ENCODE results near the gene SYT7. TPM values are rescaled to one million over a fixed set of nuclear protein-coding genes. Genes with fewer than 3 reads are reported as not detected.

Gene SYT7
- total and polyA plus RNA-seq, 12 donors, result 11.5 to 26.1 (median 18.7) TPM

- H3K4me1 ChIP-seq, result peaks cover 0 to 27% (median 16%) of the 10 kb centered on the region in 9 donors
Measured at GRCh38 chr11:61628662-61628970, 47.7 kb upstream of the SYT7 start.

GRCh38 chr11:61627850-61628661, 47.2 kb upstream of the SYT7 start:
- H3K4me1 ChIP-seq, result peaks cover 0 to 27% (median 16%) of the 10 kb centered on the region in 9 donors
- no peaks in the 10 kb centered on the region for H3K36me3 ChIP-seq
- H3K27ac ChIP-seq, result peak overlapping the region in 5 of 10 donors; percentile 7 to 90 (median 88)
- intact Hi-C loops (cut with DNase I), result loop anchor here in 7 of 10 donors (1.0 to 5.0 kb wide), 8 partner anchors 41 to 181 kb away; partner anchors contain the start of gene SYT7 (in 6 of the 7)
- TF ChIP-seq, protein P1, sequence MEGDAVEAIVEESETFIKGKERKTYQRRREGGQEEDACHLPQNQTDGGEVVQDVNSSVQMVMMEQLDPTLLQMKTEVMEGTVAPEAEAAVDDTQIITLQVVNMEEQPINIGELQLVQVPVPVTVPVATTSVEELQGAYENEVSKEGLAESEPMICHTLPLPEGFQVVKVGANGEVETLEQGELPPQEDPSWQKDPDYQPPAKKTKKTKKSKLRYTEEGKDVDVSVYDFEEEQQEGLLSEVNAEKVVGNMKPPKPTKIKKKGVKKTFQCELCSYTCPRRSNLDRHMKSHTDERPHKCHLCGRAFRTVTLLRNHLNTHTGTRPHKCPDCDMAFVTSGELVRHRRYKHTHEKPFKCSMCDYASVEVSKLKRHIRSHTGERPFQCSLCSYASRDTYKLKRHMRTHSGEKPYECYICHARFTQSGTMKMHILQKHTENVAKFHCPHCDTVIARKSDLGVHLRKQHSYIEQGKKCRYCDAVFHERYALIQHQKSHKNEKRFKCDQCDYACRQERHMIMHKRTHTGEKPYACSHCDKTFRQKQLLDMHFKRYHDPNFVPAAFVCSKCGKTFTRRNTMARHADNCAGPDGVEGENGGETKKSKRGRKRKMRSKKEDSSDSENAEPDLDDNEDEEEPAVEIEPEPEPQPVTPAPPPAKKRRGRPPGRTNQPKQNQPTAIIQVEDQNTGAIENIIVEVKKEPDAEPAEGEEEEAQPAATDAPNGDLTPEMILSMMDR (IDR thresholded peaks at IDR 0.05), result peak; percentile 61 to 93 (median 86)
- H3K4me3 ChIP-seq, result no peak overlapping the region
- no peaks in the 10 kb centered on the region for H3K9me3 ChIP-seq
- peak; percentile 71 to 93 (median 83) for ATAC-seq
- WGBS, 2 donors, result 57 to 60% methylated on average over 13 of the region's 13 CpGs
- H3K27me3 ChIP-seq, result no peaks in the 10 kb centered on the region
- peak; percentile 74 to 77 for DNase-seq

More at GRCh38 chr11:61628662-61628970, 47.7 kb upstream of the SYT7 start:
- Histone ChIP-seq H3K27ac (no peak overlapping the region), H3K36me3 (no peaks in the 10 kb centered on the region), H3K9me3 (no peaks in the 10 kb centered on the region), H3K4me3 (no peak overlapping the region), H3K27me3 (no peaks in the 10 kb centered on the region)
- 57 to 63% methylated on average over 5 of the region's 5 CpGs for WGBS, 2 donors
- TF ChIP-seq, protein P1 (IDR thresholded peaks at IDR 0.05), result no peak
- DNase-seq (no peak), ATAC-seq (no peak)
- intact Hi-C loops (cut with DNase I), result loop anchor here in 5 of 10 donors (1.0 to 5.0 kb wide), 6 partner anchors 46 to 181 kb away; partner anchors contain the start of gene SYT7 (in 5 of the 5)

- Histone ChIP-seq H3K27ac (peak overlapping the region; percentile 22 to 90 (median 83)), H3K4me3 (peak overlapping the region in 1 of 10 donors; percentile 13), H3K9me3 (no peaks in the 10 kb centered on the region), H3K27me3 (no peaks in the 10 kb centered on the region), H3K4me1 (peaks cover 0 to 27% (median 16%) of the 10 kb centered on the region in 9 donors), H3K36me3 (no peaks in the 10 kb centered on the region)
- WGBS, 2 donors, result 36 to 44% methylated on average over 10 of the region's 10 CpGs
- TF ChIP-seq, protein P1 (IDR thresholded peaks at IDR 0.05), result no peak
- peak; percentile 40 to 76 for DNase-seq
- intact Hi-C loops (cut with DNase I), result loop anchor here in 7 of 10 donors (2.0 to 5.0 kb wide), 7 partner anchors 40 to 179 kb away; partner anchors contain the start of gene SYT7 (in 3 of the 7)
- peak; percentile 75 to 94 (median 90) for ATAC-seq
Measured at GRCh38 chr11:61626580-61627380, 45.9 kb upstream of the SYT7 start.

DNA sequence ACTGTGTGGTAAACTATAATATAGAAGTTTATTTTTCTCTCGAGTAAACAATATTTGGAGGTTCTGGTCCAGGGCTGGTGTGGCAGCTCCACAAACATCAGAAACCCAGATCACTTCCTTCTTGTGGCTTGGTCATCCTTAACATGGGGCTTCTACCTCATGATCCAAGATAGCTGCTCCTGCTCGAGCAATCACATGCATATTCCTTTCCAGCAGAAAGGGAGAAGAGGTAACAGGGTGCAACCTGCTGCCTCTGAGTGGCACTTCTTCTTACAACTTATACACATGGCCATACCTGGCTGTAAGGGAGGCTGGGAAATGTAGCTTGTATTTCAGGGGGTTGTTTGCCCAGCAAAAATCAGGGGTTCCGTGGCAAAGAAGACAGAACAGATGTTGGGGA, 44.6 kb upstream of the SYT7 start:
- no peak for ATAC-seq
- Histone ChIP-seq H3K4me3 (no peak overlapping the region), H3K4me1 (peaks cover 0 to 27% (median 16%) of the 10 kb centered on the region in 9 donors), H3K27ac (no peak overlapping the region), H3K9me3 (no peaks in the 10 kb centered on the region), H3K36me3 (no peaks in the 10 kb centered on the region), H3K27me3 (peaks cover 0 to 6% (median 0%) of the 10 kb centered on the region in 7 donors)
- intact Hi-C loops (cut with DNase I), result loop anchor here in 4 of 10 donors (5.0 kb wide), 4 partner anchors 43 to 178 kb away; partner anchors contain the start of gene SYT7 (in 2 of the 4)
- TF ChIP-seq, protein P1 (IDR thresholded peaks at IDR 0.05), result no peak
- WGBS, 2 donors, result 92 to 94% methylated on average over 3 of the region's 3 CpGs
- no peak for DNase-seq
